Activated CD8-positive, alpha-beta T cell treated with anti-CD3 and anti-CD28 coated beads for 36 hours (primary cell): ENCODE results near the gene DYNLL1. TPM values are rescaled to one million over a fixed set of nuclear protein-coding genes. Genes with fewer than 3 reads are reported as not detected.
A peak's percentile ranks its signal among the peaks of the same experiment; 100 is the strongest.

Experiments
- ATAC-seq: fragments of 200-7000 bp; cut with Tn5 transposase; one replicate; pipeline ENCODE4 v1.10.0; 2021; ENCODE audit warnings: mild to moderate bottlenecking, moderate library complexity
- CTCF ChIA-PET: fragments of 350-600 bp; sonication (Branson Sonifier 250); formaldehyde crosslinking; loops from one replicate; lab custom pipeline; 2021; ENCODE audit warnings: antibody characterized with exemption; lab: Charles Lee
- POLR2A ChIA-PET: fragments of 350-600 bp; sonication (Branson Sonifier 250); formaldehyde crosslinking; loops from one replicate; lab custom pipeline; 2021; ENCODE audit warnings: antibody characterized with exemption; lab: Charles Lee
- DNase-seq: peaks from one replicate; pipeline ENCODE4 v3.0.0-alpha.2; 2020
- H3K27ac Mint-ChIP-seq: one replicate; pipeline ENCODE4 v1.8.0; 2021; ENCODE audit warnings: mild to moderate bottlenecking, mixed read lengths
- H3K27me3 Mint-ChIP-seq: one replicate; pipeline ENCODE4 v1.8.0; 2021; ENCODE audit warnings: mixed read lengths
- H3K36me3 Mint-ChIP-seq: one replicate; pipeline ENCODE4 v1.8.0; 2021; ENCODE audit warnings: low read depth, mixed read lengths
- H3K4me1 Mint-ChIP-seq: one replicate; pipeline ENCODE4 v1.8.0; 2021; ENCODE audit warnings: low read depth, mixed read lengths
- H3K4me3 Mint-ChIP-seq: one replicate; pipeline ENCODE4 v1.8.0; 2021; ENCODE audit warnings: mild to moderate bottlenecking, moderate library complexity, mixed read lengths
- H3K9me3 Mint-ChIP-seq: one replicate; pipeline ENCODE4 v1.8.0; 2021; ENCODE audit warnings: mixed read lengths
- intact Hi-C: fragments of 100-400 bp; cut with micrococcal nuclease; formaldehyde crosslinking; loops from one replicate; pipeline ENCODE4 v1.10.0; 2022
- total RNA-seq, 2 experiments: library from RNA; stranded (reverse); gene quantifications; one replicate each; pipeline ENCODE4 v1.2.3, GENCODE V29; 2021
- TF ChIP-seq, protein P1 (sequence below): fragments of 200-600 bp; IDR thresholded peaks from one replicate; pipeline ENCODE4 v1.8.0; 2022; ENCODE audit warnings: antibody characterized with exemption, mild to moderate bottlenecking

Gene DYNLL1
- total RNA-seq, 2 experiments from 2014 or later: 126 to 137 TPM

DNA sequence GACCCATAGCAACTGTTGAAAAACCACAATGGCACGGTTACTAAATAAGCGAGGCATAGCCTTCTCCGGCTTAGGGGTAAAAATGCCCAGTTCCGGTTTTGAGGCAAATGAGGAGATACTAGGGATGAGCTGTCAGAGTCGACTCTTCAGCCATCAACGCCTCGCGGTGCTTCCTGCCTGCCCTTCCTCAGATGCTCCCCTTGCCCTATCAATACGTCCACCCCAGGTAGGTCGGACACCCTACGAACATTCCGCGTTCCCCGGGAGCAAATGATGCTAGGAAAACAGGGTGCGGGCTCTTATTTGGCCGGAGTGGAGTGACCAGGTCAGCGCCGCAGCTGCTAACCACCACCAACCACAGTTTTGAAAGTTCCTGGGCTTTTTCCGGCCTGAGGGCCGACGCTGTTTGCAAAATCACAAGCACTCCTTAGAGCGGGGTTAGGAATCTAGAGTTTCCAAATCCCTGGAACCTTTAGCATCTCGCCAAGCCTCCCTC, 27.5 kb upstream of the DYNLL1 start:
- Mint-ChIP-seq H3K9me3 (no peaks in the 10 kb centered on the region), H3K4me3 (peak overlapping the region; percentile 77), H3K27me3 (no peaks in the 10 kb centered on the region), H3K4me1 (peaks cover 44% of the 10 kb centered on the region), H3K36me3 (peaks cover 42% of the 10 kb centered on the region), H3K27ac (peak overlapping the region; percentile 85)
- DNase-seq (peak; percentile 44), ATAC-seq (no peak)
- intact Hi-C loops: no loop called here
- CTCF ChIA-PET: interaction anchor here (0.6 to 8.9 kb wide), 8 partner anchors 14 to 166 kb away, joined by 3 to 110 read pairs (median 8); partner anchors contain the start of genes DYNLL1 and SIRT4
- POLR2A ChIA-PET: interaction anchor here (0.5 to 3.5 kb wide), 21 partner anchors 9 to 202 kb away, joined by 3 to 27 read pairs (median 4); partner anchors contain the start of genes COX6A1, GATC, POP5 and RNU4-1
- TF ChIP-seq, protein P1, sequence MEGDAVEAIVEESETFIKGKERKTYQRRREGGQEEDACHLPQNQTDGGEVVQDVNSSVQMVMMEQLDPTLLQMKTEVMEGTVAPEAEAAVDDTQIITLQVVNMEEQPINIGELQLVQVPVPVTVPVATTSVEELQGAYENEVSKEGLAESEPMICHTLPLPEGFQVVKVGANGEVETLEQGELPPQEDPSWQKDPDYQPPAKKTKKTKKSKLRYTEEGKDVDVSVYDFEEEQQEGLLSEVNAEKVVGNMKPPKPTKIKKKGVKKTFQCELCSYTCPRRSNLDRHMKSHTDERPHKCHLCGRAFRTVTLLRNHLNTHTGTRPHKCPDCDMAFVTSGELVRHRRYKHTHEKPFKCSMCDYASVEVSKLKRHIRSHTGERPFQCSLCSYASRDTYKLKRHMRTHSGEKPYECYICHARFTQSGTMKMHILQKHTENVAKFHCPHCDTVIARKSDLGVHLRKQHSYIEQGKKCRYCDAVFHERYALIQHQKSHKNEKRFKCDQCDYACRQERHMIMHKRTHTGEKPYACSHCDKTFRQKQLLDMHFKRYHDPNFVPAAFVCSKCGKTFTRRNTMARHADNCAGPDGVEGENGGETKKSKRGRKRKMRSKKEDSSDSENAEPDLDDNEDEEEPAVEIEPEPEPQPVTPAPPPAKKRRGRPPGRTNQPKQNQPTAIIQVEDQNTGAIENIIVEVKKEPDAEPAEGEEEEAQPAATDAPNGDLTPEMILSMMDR: no peak

DNA sequence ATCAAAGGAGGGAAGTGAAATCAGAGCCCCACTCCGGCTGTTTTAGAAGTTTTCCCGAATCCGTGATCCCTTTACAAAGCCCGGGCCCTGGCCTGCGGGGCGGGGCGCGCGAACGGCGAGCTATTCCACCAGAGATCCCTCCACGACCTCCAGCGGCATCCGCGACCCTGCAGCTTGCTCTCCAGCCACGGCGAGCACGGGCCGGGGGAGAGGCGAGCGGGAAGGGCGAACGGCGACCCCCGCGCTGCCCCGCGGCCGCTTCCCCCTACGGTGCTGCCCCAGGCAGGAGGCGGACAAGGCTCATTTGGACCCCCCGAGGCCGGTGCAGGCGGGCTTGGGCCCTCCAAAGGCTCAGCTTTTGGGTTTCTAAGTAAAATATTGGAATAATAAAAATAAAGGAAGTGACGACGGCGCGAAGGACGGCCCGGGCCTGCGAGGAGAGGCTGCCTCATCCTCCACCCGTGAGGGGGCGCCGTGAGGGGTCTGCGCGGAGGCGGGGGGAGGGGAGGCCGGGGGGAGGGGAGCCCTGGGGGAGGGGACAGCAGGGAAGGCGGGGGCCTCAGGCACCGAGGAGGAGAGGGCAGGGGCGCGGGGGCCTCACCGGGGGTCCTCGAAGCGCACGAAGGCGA, 27.0 kb upstream of the DYNLL1 start:
- Mint-ChIP-seq H3K36me3 (peaks cover 36% of the 10 kb centered on the region), H3K4me3 (peak overlapping the region; percentile 77), H3K4me1 (peaks cover 44% of the 10 kb centered on the region), H3K27ac (peak overlapping the region; percentile 85), H3K27me3 (no peaks in the 10 kb centered on the region), H3K9me3 (no peaks in the 10 kb centered on the region)
- ATAC-seq (peak; percentile 39), DNase-seq (peak; percentile 64)
- CTCF ChIA-PET: interaction anchor here (0.6 to 8.9 kb wide), 7 partner anchors 14 to 138 kb away, joined by 3 to 110 read pairs (median 9); partner anchors contain the start of gene DYNLL1
- POLR2A ChIA-PET: interaction anchor here (0.7 to 3.5 kb wide), 24 partner anchors 10 to 268 kb away, joined by 3 to 27 read pairs (median 5); partner anchors contain the start of genes COX6A1, GATC, POP5 and RNU4-1
- intact Hi-C loops: no loop called here
- TF ChIP-seq, protein P1: no peak

DNA sequence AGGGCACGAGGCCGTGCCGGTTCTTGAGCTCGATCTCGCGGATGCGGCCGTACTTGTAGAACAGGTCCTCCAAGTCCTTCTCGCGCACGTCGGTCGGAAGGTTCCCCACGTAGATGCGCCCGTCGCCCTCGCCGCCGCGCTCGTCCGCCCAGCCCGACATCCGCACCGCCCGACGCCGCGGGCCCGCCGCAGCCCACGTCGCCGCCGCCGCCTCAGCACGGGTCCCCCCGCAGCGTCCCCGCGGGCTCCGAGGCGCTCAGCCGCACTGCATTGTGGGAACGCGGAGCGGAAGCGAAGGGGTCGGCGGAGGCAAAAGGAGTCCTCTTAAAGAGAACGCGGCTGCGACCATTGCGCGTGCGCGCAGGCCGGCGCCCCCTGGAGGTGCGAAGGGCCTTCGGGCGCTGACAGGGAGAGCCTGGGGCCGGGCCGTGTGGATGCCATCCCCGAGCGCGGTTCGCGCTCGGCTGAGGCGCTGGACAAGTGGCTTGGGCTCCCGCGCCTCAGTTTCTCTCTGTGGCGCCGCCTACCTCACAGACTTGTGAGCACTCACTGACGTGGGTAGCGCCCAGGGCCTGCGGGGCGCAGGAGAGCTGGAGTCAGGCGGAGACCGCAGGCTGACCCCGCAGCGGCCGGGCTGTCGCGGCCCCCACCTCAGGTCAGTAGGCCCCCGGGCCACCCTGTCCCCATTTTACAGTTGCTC, 26.3 kb upstream of the DYNLL1 start, which contains the start of gene SRSF9:
SRSF9 (minus strand) TSS at position 299 of the 700 bp plus-strand sequence; CDS start at position 160, 139 bp downstream.
- TF ChIP-seq, protein P1: peak; percentile 94
- Mint-ChIP-seq H3K27me3 (no peaks in the 10 kb centered on the region), H3K9me3 (no peaks in the 10 kb centered on the region), H3K36me3 (peaks cover 29% of the 10 kb centered on the region), H3K27ac (peak within 1 kb of the TSS; percentile 85), H3K4me3 (peak within 1 kb of the TSS; percentile 77), H3K4me1 (peaks cover 42% of the 10 kb centered on the region)
- ChIA-PET CTCF (interaction anchor here (0.5 to 8.9 kb wide), 11 partner anchors 15 to 156 kb away, joined by 3 to 110 read pairs (median 4); partner anchors contain the start of genes COQ5 and DYNLL1), POLR2A (interaction anchor here (0.7 to 3.5 kb wide), 21 partner anchors 10 to 269 kb away, joined by 3 to 27 read pairs (median 5); partner anchors contain the start of genes COX6A1, DYNLL1, GATC and POP5)
- intact Hi-C loops: no loop called here
- peak; percentile 94 for ATAC-seq
- peak; percentile 97 for DNase-seq

DNA sequence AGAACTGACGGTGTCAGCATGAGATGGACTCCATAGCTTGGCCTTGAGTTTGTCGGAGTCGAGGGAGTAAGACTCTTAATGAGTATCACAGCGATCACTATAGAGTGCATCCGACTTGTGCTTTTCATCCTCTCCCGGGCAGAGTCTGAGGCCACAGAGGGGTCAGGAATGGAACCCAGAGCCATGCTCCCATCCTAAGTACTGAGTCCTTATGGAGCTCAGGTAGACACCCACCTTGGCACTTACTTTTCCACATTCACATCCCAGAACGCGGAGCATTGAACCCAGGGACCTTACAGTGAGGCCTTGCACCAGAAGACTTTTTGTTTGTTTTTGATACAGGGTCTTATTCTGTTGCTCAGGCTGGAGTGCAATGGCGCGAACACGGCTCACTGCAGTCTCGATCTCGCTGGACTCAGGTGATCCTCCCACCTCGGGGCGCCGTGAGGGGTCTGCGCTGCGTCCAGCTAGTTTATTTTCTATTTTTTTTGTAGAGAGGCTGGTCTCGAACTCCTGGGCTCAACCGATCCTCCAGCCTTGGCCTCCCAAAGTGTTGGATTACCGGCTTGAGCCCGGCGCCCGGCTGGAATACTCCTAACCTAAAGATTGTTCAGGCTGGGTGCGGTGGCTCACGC, 25.6 kb upstream of the DYNLL1 start:
- Mint-ChIP-seq H3K4me3 (peak overlapping the region; percentile 77), H3K27ac (peak overlapping the region; percentile 85), H3K4me1 (peaks cover 41% of the 10 kb centered on the region), H3K36me3 (peaks cover 25% of the 10 kb centered on the region), H3K9me3 (no peaks in the 10 kb centered on the region), H3K27me3 (no peaks in the 10 kb centered on the region)
- intact Hi-C loops: no loop called here
- TF ChIP-seq, protein P1: no peak
- ATAC-seq: peak; percentile 31
- DNase-seq: no peak
- POLR2A ChIA-PET: interaction anchor here (0.7 to 3.5 kb wide), 14 partner anchors 9 to 269 kb away, joined by 3 to 27 read pairs (median 6); partner anchors contain the start of genes COX6A1, DYNLL1, GATC and POP5
- CTCF ChIA-PET: interaction anchor here (0.5 to 8.9 kb wide), 10 partner anchors 15 to 217 kb away, joined by 3 to 110 read pairs (median 4); partner anchors contain the start of genes COQ5 and DYNLL1
